HFF-Myc (cell line): ENCODE data around the gene CRACR2B.

ENCODE experiments used
- DNase-seq: peaks from one replicate; pipeline ENCODE4 v3.0.0-alpha.2; 2011; ENCODE audit warnings: low read depth; ENCODE audit errors: extremely low read depth
- H3K4me3 ChIP-seq: replicated peaks from 2 replicates; pipeline ENCODE4 v1.5.1; 2011; ENCODE audit warnings: low read depth, mild to moderate bottlenecking, control low read depth, low read length
- TF ChIP-seq, protein P1 (sequence below): IDR thresholded peaks from 2 replicates; pipeline ENCODE4 v1.5.1; 2012; ENCODE audit warnings: mild to moderate bottlenecking, low read depth, low read length, control low read depth; ENCODE audit errors: missing control alignments

Gene CRACR2B

DNA sequence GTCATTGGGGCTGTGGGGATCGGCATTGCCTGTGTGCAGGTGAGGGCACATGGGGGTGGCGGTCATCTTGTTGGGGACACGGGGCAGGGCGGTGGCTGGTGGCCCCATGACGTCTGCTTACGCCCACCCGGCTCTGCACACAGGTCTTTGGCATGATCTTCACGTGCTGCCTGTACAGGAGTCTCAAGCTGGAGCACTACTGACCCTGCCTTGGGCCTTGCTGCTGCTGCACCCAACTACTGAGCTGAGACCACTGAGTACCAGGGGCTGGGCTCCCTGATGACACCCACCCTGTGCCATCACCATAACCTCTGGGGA lies 10.2 kb downstream of the CRACR2B start:
- TF ChIP-seq, protein P1, sequence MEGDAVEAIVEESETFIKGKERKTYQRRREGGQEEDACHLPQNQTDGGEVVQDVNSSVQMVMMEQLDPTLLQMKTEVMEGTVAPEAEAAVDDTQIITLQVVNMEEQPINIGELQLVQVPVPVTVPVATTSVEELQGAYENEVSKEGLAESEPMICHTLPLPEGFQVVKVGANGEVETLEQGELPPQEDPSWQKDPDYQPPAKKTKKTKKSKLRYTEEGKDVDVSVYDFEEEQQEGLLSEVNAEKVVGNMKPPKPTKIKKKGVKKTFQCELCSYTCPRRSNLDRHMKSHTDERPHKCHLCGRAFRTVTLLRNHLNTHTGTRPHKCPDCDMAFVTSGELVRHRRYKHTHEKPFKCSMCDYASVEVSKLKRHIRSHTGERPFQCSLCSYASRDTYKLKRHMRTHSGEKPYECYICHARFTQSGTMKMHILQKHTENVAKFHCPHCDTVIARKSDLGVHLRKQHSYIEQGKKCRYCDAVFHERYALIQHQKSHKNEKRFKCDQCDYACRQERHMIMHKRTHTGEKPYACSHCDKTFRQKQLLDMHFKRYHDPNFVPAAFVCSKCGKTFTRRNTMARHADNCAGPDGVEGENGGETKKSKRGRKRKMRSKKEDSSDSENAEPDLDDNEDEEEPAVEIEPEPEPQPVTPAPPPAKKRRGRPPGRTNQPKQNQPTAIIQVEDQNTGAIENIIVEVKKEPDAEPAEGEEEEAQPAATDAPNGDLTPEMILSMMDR = no peak

GRCh38 chr11:838441-839279 lies 10.9 kb downstream of the CRACR2B start:
- no peak for DNase-seq
- TF ChIP-seq, protein P1 = peak; percentile 21
- H3K4me3 ChIP-seq = no peak overlapping the region

More for the DNA sequence above, 10.2 kb downstream of the CRACR2B start:
- no peak for DNase-seq
- no peak overlapping the region for H3K4me3 ChIP-seq

GRCh38 chr11:839280-839623 lies 11.5 kb downstream of the CRACR2B start:
- no peak for DNase-seq
- TF ChIP-seq, protein P1 = no peak
- H3K4me3 ChIP-seq = no peak overlapping the region

- TF ChIP-seq, protein P1 = peak; percentile 48
- H3K4me3 ChIP-seq = peak overlapping the region; percentile 98
These were observed 12.3 kb downstream of the CRACR2B start for GRCh38 chr11:839875-840617.

GRCh38 chr11:841981-842369 lies 14.3 kb downstream of the CRACR2B start:
- TF ChIP-seq, protein P1 = no peak
- peak overlapping the region; percentile 98 for H3K4me3 ChIP-seq
- DNase-seq = no peak

More at GRCh38 chr11:839875-840617, 12.3 kb downstream of the CRACR2B start:
- no peak for DNase-seq

DNA sequence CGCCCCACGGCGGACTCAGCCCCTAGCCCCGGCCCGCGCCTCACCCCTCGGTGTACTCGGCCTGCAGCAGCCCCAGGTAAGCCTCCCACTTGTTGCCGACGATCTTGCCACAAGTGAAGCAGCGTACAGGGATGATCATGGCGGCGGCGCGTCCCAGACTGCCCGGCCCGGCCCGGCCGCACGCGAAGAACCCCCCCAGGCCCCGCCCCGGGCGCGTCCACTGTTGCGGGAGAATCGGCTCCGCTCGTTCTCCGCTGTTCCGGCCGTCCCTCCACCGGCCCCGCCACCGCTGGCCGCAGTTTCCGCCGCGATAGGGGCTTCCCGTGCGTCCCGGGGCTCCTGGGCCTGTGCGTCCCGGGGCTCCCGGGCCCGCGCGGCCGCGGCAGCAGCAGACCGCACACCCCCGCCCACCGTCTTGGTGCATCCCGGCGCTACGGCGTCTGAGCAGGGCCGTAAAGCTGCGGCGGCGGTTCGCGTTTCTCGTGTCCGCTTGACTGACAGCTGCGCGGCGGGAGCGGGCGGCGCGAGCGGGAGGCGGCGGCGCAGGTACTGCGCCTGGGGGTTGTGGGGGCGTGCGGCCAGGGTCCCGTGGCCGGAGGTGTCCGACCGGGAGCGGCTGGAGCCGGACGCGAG lies 14.8 kb downstream of the CRACR2B start, which contains the start of the genes POLR2L and TSPAN4:
TSS of gene POLR2L (minus strand) at position 160 of the 633 bp plus-strand sequence. CDS start at position 139, 21 bp downstream.
TSS of gene TSPAN4 (plus strand) at position 483 of the 633 bp plus-strand sequence. CDS start 7,453 bp downstream, outside the sequence.
- TF ChIP-seq, protein P1 = no peak

More for the DNA sequence above, 14.8 kb downstream of the CRACR2B start, which contains the start of the genes POLR2L and TSPAN4:
- peak; percentile 62 for DNase-seq
- peak within 1 kb of the TSS; percentile 98 for H3K4me3 ChIP-seq
